Measurements from ENCODE around the gene ARF6.

DNA sequence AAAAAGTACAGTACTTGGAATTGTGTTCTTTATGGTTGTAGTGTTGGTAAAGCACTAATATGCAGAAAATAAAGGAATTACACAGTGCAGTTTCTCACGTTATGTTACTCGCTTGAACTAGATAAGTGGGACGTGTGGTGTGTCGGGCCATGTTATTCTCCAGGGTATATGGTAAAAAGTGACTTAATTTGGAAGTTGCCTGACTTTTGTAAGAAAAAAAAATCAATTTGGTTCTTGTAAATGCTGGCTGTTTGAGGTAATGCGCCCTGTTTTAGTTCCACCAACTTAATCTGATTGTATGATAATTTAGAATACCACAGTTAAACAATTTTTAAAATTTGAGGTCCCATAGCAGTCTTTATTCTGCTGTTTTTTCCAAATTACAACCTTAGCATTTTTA, 4.1 kb downstream of the ARF6 start:
- peak in 1 of 3 experiments; percentile 29; a peak in 2 of 6 replicates for TF ChIP-seq CTCF (IDR thresholded peaks at IDR 0.05 in 2 of 3, conservative IDR thresholded peaks at IDR 0.05 in 1 of 3; ENCODE audit: borderline replicate concordance in 1 of 3, insufficient read depth in 1 of 3, low read depth in 2 of 3, low read length in 2 of 3)
- no peak for TF ChIP-seq ZBTB33 (IDR thresholded peaks at IDR 0.05; ENCODE audit: extremely low read depth, insufficient replicate concordance, low read length)
- no peak for TF ChIP-seq EGR1 (IDR thresholded peaks at IDR 0.05; ENCODE audit: low read depth)
- TF ChIP-seq JUND (IDR thresholded peaks at IDR 0.05): no peak
- no peak for TF ChIP-seq POLR2A (IDR thresholded peaks at IDR 0.05; ENCODE audit: borderline replicate concordance, extremely low read depth, insufficient read depth, insufficient read length)
- no peak for TF ChIP-seq MAX (IDR thresholded peaks at IDR 0.05)
- TF ChIP-seq ZNF274 (IDR thresholded peaks at IDR 0.05; ENCODE audit: low read depth, low read length): no peak
- TF ChIP-seq SP1 (IDR thresholded peaks at IDR 0.05; ENCODE audit: low read depth): no peak
- no peak for TF ChIP-seq RAD21 (IDR thresholded peaks at IDR 0.05; ENCODE audit: low read depth)
- no peak for TF ChIP-seq EZH2 (IDR thresholded peaks at IDR 0.05)
- no peak for TF ChIP-seq EZH2phosphoT487 (IDR thresholded peaks at IDR 0.05; ENCODE audit: borderline replicate concordance)

All from HCT116 (cell line).